Endothelial cell of umbilical vein (primary cell): Measurements from ENCODE around the gene CCDC18.

Source experiments
- CTCF ChIP-seq, 2 donors: IDR thresholded peaks; 1 replicate in 1 of 2; 2 replicates in 1 of 2; pipeline ENCODE4 v1.5.1; 2011; ENCODE audit warnings: low read length in 2 of 2, mild to moderate bottlenecking in 2 of 2, moderate library complexity in 2 of 2, control low read depth in 1 of 2, inconsistent platforms in 1 of 2, low read depth in 1 of 2; ENCODE audit not compliant: insufficient read depth in 1 of 2; ENCODE audit errors: extremely low read depth in 1 of 2
- EZH2 ChIP-seq: IDR thresholded peaks from 2 replicates; pipeline ENCODE4 v1.6.1; 2012; ENCODE audit warnings: borderline replicate concordance, low read depth, mild to moderate bottlenecking, moderate library complexity, low read length, inconsistent platforms; ENCODE audit not compliant: severe bottlenecking
- JUN ChIP-seq: IDR thresholded peaks from 2 replicates; pipeline ENCODE4 v1.6.1; 2011; ENCODE audit warnings: borderline replicate concordance, low read depth; ENCODE audit not compliant: insufficient read length, insufficient read depth
- POLR2A ChIP-seq: IDR thresholded peaks from 2 replicates; pipeline ENCODE4 v1.6.1; 2012; ENCODE audit warnings: low read depth, mild to moderate bottlenecking, control low read depth, low read length
- POLR2AphosphoS5 ChIP-seq: IDR thresholded peaks from 2 replicates; pipeline ENCODE4 v1.6.1; 2012; ENCODE audit warnings: low read depth, mild to moderate bottlenecking, control low read depth, low read length, moderate library complexity; ENCODE audit not compliant: insufficient read depth

GRCh38 chr1:93253516-93253915, 73.0 kb downstream of the CCDC18 start:
- TF ChIP-seq POLR2A (no peak), POLR2AphosphoS5 (no peak), CTCF (IDR thresholded peaks at IDR 0.05; ENCODE audit: extremely low read depth in 1 of 2, insufficient read depth in 1 of 2, low read depth in 1 of 2, low read length in 2 of 2) (no peak), EZH2 (no peak), JUN (no peak)
